B cell (primary cell): ENCODE results near the gene ARFGAP1.

Experiments
- EZH2 ChIP-seq: IDR thresholded peaks from 2 replicates; pipeline ENCODE4 v1.6.1; 2012; ENCODE audit warnings: borderline replicate concordance, low read depth, mild to moderate bottlenecking, moderate library complexity, low read length; ENCODE audit not compliant: insufficient read depth, poor library complexity, severe bottlenecking
- TF ChIP-seq, protein P1 (sequence below): fragments of 200-600 bp; IDR thresholded peaks from one replicate; pipeline ENCODE4 v1.8.0; 2022; ENCODE audit warnings: antibody characterized with exemption, mild to moderate bottlenecking

DNA sequence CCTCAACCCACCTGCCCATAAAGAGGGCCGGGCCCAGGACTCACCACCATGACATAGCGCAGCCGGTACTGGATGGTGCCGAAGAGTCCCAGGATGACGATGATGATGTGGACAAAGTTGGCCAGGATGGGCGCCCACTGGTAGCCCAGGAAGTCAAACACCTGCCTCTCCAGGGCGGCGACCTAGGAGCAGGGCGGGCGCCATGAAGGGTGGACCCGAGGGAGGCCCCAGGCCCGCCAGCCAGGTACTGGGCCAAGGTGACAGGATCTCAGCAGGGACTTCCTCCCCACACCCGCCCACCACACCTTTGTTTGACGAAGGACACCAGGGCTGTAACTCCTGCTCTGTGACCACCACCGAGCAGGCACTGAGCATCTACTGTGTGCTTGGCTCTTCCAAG, 22.7 kb upstream of the ARFGAP1 start:
- TF ChIP-seq, protein P1, sequence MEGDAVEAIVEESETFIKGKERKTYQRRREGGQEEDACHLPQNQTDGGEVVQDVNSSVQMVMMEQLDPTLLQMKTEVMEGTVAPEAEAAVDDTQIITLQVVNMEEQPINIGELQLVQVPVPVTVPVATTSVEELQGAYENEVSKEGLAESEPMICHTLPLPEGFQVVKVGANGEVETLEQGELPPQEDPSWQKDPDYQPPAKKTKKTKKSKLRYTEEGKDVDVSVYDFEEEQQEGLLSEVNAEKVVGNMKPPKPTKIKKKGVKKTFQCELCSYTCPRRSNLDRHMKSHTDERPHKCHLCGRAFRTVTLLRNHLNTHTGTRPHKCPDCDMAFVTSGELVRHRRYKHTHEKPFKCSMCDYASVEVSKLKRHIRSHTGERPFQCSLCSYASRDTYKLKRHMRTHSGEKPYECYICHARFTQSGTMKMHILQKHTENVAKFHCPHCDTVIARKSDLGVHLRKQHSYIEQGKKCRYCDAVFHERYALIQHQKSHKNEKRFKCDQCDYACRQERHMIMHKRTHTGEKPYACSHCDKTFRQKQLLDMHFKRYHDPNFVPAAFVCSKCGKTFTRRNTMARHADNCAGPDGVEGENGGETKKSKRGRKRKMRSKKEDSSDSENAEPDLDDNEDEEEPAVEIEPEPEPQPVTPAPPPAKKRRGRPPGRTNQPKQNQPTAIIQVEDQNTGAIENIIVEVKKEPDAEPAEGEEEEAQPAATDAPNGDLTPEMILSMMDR: no peak
- TF ChIP-seq EZH2: no peak
